ENCODE measurements around the gene AJAP1.

GRCh38 chr1:4710592-4711415, 56.4 kb downstream of the AJAP1 start:
- TF ChIP-seq EZH2phosphoT487 (IDR thresholded peaks at IDR 0.05; ENCODE audit: low read depth, severe bottlenecking, unreplicated experiment) (no peak), CTCF (IDR thresholded peaks at IDR 0.05; ENCODE audit: poor library complexity) (no peak)
